ENCODE data around the gene TP63. TPM values are rescaled to one million over a fixed set of nuclear protein-coding genes. Genes with fewer than 3 reads are reported as not detected.

TP63 gene
- total and polyA plus RNA-seq, 2 donors (not counting 3 experiments of a cell fraction or from before 2014, with no cell fraction given), result not detected

DNA sequence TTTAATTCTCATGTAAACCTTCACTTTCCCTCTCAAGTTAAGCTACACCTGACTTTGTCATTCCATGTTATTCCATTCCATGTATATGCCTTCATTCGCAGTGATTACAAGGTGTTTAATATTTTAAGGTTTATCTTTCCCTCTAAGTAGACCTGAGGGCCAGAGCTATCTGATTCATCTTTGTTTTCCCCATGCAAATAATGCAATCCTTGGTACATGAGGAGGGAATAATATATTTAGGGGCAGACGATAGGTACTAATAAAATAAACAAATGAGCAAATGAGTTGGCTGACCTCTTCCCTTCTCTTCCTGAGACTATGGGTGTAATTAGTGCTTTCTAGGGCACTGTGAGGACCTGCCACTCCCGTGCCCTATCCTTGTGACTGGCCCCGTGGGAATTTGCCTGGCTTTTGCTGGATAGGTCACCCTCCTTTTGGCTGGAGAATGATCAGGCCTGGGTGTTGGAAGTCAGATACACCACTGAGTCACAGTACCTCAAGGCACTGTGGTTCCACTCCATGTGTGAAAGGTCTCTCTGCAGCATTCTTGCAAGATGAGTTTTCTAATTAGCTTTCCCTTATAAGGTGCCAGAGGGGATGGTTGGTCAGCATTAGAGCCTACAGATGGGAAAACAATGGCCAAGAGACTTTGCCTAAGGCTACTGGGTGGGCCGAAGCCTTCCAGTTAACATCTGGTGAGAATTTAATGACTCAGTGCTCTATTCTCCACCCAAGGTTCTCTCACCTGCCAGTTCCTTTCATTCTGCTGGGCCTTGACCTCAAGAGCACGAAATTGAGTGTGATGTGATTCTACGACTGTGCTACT lies 306.3 kb downstream of the TP63 start:
- no peaks in the 10 kb centered on the region for H3K27me3 ChIP-seq (ENCODE audit: control insufficient read depth in 2 of 2, insufficient read depth in 2 of 2, low read length in 2 of 2)
- peak; percentile 85 for FAIRE-seq
- dilution Hi-C loops (cut with MboI; ENCODE audit: extremely low pct_ligation_motif_present, low sequenced_read_pairs), result no loop called here
- peak overlapping the region; percentile 57 for H3K27ac ChIP-seq (ENCODE audit: insufficient read depth, low read depth, low read length)
- peak overlapping the region; percentile 30 for H3K9ac ChIP-seq (replicated peaks; ENCODE audit: extremely low read depth, insufficient read depth, low read length)
- BruUV-seq (replicated peaks), result TSS peak; percentile 94
- POLR2A ChIA-PET, result no interaction called here
- H3K4me1 ChIP-seq (ENCODE audit: control insufficient read depth, extremely low read depth, insufficient read depth, low read length), result peaks cover 16% of the 10 kb centered on the region
- TF ChIP-seq POLR2AphosphoS5 (IDR thresholded peaks at IDR 0.05; ENCODE audit: insufficient read depth, low read depth, low read length) (peak; percentile 73), GATA2 (IDR thresholded peaks at IDR 0.05; ENCODE audit: insufficient read depth, insufficient read length, low read depth, low read length) (peak; percentile 79), FOS (IDR thresholded peaks at IDR 0.05; ENCODE audit: borderline replicate concordance, insufficient read depth, low read length) (peak; percentile 96), JUN (IDR thresholded peaks at IDR 0.05; ENCODE audit: borderline replicate concordance, insufficient read depth, insufficient read length, low read depth) (peak; percentile 59), POLR2A (IDR thresholded peaks at IDR 0.05; ENCODE audit: low read depth, low read length) (no peak)
- TF ChIP-seq, protein P1, sequence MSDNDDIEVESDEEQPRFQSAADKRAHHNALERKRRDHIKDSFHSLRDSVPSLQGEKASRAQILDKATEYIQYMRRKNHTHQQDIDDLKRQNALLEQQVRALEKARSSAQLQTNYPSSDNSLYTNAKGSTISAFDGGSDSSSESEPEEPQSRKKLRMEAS (IDR thresholded peaks at IDR 0.05; ENCODE audit: insufficient read depth, insufficient read length), result no peak
- H2AFZ ChIP-seq (ENCODE audit: low read depth, low read length), result peak overlapping the region; percentile 30
- no peak overlapping the region for H3K4me3 ChIP-seq (replicated peaks in 1 of 3; ENCODE audit: insufficient read depth in 1 of 3, low read depth in 1 of 3, low read length in 3 of 3)
- peak; percentile 88 for DNase-seq (ENCODE audit: low read depth, low spot score)
- H3K79me2 ChIP-seq (ENCODE audit: control insufficient read depth, insufficient read depth, low read length), result no peaks in the 10 kb centered on the region
- H3K36me3 ChIP-seq (ENCODE audit: control insufficient read depth in 2 of 2, extremely low read depth in 1 of 2, insufficient read depth in 2 of 2, low read length in 2 of 2), result no peaks in the 10 kb centered on the region
- H4K20me1 ChIP-seq (replicated peaks; ENCODE audit: control insufficient read depth, extremely low read depth, insufficient read depth, low read length), result no peaks in the 10 kb centered on the region
- no peak overlapping the region for H3K4me2 ChIP-seq (ENCODE audit: insufficient read depth, low read length)
- CTCF ChIA-PET, result interaction anchor here (1.2 to 5.8 kb wide), 4 partner anchors 10 to 113 kb away, joined by 3 to 44 read pairs (median 4); no protein-coding TSS in a partner anchor
- intact Hi-C loops (cut with micrococcal nuclease), result loop anchor here (1.0 to 5.0 kb wide), 2 partner anchors 29 to 145 kb away; no protein-coding TSS in a partner anchor
- H3K9me1 ChIP-seq (replicated peaks; ENCODE audit: control insufficient read depth, extremely low read depth, insufficient read depth, low read length), result no peaks in the 10 kb centered on the region
- H3K9me3 ChIP-seq (replicated peaks; ENCODE audit: control insufficient read depth, insufficient read depth, low read length), result no peaks in the 10 kb centered on the region

DNA sequence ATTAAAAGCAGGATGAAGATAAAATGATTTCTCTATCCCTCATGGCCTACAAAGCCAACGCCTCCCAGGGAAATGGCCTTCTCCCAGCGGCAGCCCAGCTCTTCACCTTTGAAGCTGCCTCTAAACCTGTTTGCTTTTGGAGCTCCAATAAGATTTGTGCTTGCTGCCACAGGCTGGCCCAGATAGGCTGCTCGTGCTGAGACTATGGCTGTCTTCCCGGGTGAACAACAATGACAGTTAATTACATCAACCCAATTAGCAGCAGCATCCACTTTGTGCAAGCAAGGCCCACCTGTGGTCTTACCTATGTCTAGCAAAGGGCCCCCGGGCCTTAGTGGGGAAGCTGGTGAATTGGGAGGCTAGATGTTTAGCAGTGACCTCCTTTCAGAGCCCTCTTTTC lies 309.9 kb downstream of the TP63 start:
- ChIA-PET CTCF (interaction anchor here (1.9 kb wide), 1 partner anchor 33 kb away, joined by 7 read pairs; no protein-coding TSS in a partner anchor), POLR2A (no interaction called here)
- no peak overlapping the region for H3K4me2 ChIP-seq (ENCODE audit: insufficient read depth, low read length)
- no peak for TF ChIP-seq EZH2 (IDR thresholded peaks at IDR 0.05; ENCODE audit: borderline replicate concordance, low read depth, low read length, severe bottlenecking)
- TF ChIP-seq MYC (IDR thresholded peaks at IDR 0.05; ENCODE audit: low read depth, low read length), result no peak
- TF ChIP-seq, protein P1 (IDR thresholded peaks at IDR 0.05; ENCODE audit: insufficient read depth, insufficient read length), result no peak
- TF ChIP-seq POLR2AphosphoS5 (IDR thresholded peaks at IDR 0.05; ENCODE audit: insufficient read depth, low read depth, low read length), result no peak
- no peak for TF ChIP-seq JUN (IDR thresholded peaks at IDR 0.05; ENCODE audit: borderline replicate concordance, insufficient read depth, insufficient read length, low read depth)
- TF ChIP-seq POLR2A (IDR thresholded peaks at IDR 0.05; ENCODE audit: low read depth, low read length), result no peak
- no peak for TF ChIP-seq GATA2 (IDR thresholded peaks at IDR 0.05; ENCODE audit: insufficient read depth, insufficient read length, low read depth, low read length)
- TF ChIP-seq FOS (IDR thresholded peaks at IDR 0.05; ENCODE audit: borderline replicate concordance, insufficient read depth, low read length), result no peak
- no peaks in the 10 kb centered on the region for H3K79me2 ChIP-seq (ENCODE audit: control insufficient read depth, insufficient read depth, low read length)
- H3K36me3 ChIP-seq (ENCODE audit: control insufficient read depth in 2 of 2, extremely low read depth in 1 of 2, insufficient read depth in 2 of 2, low read length in 2 of 2), result no peaks in the 10 kb centered on the region
- no peaks in the 10 kb centered on the region for H4K20me1 ChIP-seq (replicated peaks; ENCODE audit: control insufficient read depth, extremely low read depth, insufficient read depth, low read length)
- no peaks in the 10 kb centered on the region for H3K27me3 ChIP-seq (ENCODE audit: control insufficient read depth in 2 of 2, insufficient read depth in 2 of 2, low read length in 2 of 2)
- no peak for DNase-seq (ENCODE audit: low read depth, low spot score)
- H3K4me3 ChIP-seq (replicated peaks in 1 of 3; ENCODE audit: insufficient read depth in 1 of 3, low read depth in 1 of 3, low read length in 3 of 3), result no peak overlapping the region
- no peaks in the 10 kb centered on the region for H3K9me1 ChIP-seq (replicated peaks; ENCODE audit: control insufficient read depth, extremely low read depth, insufficient read depth, low read length)
- H3K27ac ChIP-seq (ENCODE audit: insufficient read depth, low read depth, low read length), result no peak overlapping the region
- peak overlapping the region; percentile 74 for H2AFZ ChIP-seq (ENCODE audit: low read depth, low read length)
- no peak overlapping the region for H3K9ac ChIP-seq (replicated peaks; ENCODE audit: extremely low read depth, insufficient read depth, low read length)
- H3K4me1 ChIP-seq (ENCODE audit: control insufficient read depth, extremely low read depth, insufficient read depth, low read length), result peaks cover 16% of the 10 kb centered on the region
- H3K9me3 ChIP-seq (replicated peaks; ENCODE audit: control insufficient read depth, insufficient read depth, low read length), result no peaks in the 10 kb centered on the region
- FAIRE-seq, result no peak
- intact Hi-C loops (cut with micrococcal nuclease) (no loop called here), dilution Hi-C loops (cut with MboI; ENCODE audit: extremely low pct_ligation_motif_present, low sequenced_read_pairs) (no loop called here)
- no TSS peak for BruUV-seq (replicated peaks)

All from endothelial cell of umbilical vein (primary cell).